Measurements from ENCODE around the gene DACT2.
A peak's percentile ranks its signal among the peaks of the same experiment; 100 is the strongest.

Gene DACT2

DNA sequence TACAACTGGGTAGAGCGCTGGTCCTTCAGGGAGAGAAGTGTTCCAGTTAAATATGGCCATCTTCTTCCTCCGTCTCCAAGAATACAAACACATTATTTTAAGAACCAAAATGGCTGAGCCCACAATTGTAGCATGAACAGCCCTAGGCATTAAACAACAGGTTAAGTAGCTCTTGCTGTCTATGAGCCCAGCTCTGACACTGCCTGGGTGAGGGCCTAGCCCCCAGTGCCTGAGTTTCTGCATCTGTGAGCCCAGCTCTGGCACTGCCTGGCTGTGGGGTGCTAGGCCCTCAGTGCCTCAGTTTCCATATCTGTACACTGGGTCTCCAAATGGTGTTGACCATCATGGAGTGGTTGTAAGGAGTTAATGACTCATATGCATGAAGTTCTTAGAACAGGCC lies 24.8 kb upstream of the DACT2 start:
- TF ChIP-seq, protein P1, sequence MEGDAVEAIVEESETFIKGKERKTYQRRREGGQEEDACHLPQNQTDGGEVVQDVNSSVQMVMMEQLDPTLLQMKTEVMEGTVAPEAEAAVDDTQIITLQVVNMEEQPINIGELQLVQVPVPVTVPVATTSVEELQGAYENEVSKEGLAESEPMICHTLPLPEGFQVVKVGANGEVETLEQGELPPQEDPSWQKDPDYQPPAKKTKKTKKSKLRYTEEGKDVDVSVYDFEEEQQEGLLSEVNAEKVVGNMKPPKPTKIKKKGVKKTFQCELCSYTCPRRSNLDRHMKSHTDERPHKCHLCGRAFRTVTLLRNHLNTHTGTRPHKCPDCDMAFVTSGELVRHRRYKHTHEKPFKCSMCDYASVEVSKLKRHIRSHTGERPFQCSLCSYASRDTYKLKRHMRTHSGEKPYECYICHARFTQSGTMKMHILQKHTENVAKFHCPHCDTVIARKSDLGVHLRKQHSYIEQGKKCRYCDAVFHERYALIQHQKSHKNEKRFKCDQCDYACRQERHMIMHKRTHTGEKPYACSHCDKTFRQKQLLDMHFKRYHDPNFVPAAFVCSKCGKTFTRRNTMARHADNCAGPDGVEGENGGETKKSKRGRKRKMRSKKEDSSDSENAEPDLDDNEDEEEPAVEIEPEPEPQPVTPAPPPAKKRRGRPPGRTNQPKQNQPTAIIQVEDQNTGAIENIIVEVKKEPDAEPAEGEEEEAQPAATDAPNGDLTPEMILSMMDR (IDR thresholded peaks at IDR 0.05; ENCODE audit: control insufficient read depth, extremely low read depth, insufficient read depth) = no peak
- no peak for DNase-seq (ENCODE audit: low read depth)
- no peak overlapping the region for H3K4me3 ChIP-seq (ENCODE audit: low read depth, low read length)

DNA sequence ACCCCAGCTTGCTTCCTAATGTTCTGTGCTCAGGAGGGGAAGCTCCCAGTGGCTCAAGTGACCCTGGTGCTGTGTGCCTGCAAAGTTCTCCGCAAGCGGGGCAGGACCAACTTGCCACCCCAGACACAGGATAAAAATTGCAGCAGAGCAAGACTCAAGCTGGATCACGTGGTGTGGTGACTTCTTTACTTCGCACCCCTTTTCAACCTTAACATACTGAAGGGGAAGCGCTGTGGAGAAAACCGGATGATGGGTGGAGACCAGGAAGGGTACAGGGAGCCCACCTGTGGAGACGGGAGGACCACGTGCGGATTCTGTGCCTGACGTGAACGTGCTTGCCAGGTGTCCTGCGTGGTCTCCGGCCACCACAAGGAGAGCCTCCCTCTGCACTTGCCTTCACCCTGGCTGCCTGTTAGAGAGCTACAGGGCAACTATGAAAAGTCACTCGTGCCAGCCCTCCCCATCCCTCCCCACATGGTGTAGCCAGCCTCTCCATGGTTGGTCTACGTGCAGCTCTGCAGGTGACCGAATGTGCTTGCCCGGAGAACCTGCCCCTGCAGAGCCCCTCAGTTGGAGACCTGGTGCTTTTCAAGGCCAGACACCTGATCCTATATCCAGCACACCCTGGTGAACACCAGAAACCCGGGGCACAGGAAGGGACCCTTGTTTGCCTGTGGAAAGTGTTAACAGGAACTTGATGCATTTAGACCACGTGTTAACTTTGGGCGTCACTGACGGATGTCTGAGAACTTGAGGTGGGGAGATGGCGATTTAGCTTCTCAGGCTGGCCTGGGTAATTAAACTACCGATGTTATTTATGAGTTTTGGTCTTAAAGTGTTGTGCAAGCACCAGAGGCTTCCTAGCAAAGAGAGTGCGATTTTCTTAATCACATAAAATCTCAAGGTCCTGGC lies 23.9 kb upstream of the DACT2 start:
- DNase-seq (ENCODE audit: low read depth) = no peak
- no peak overlapping the region for H3K4me3 ChIP-seq (ENCODE audit: low read depth, low read length)
- TF ChIP-seq, protein P1 (IDR thresholded peaks at IDR 0.05; ENCODE audit: control insufficient read depth, extremely low read depth, insufficient read depth) = no peak

DNA sequence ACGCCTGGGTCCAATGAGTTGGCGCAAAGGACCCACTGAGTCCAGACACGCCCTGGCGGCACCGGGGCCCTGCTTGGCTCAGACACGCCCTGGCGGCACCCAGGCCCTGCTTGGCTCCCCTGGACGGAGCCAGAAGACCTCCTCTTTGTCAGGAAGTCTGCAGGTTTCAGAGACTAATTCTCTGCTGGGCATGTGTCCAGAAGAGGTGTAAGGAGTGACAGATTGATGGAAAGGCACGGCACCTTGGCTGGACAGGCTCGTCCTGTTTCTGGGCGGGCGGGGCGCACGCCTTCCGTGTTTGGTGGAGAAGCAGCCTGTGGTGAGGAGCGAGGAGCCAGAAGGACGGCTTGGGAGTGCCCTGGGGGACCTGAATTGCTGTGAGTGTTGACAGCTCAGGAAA lies 23.1 kb upstream of the DACT2 start:
- DNase-seq (ENCODE audit: low read depth) = peak; percentile 49
- TF ChIP-seq, protein P1 (IDR thresholded peaks at IDR 0.05; ENCODE audit: control insufficient read depth, extremely low read depth, insufficient read depth) = no peak
- H3K4me3 ChIP-seq (ENCODE audit: low read depth, low read length) = no peak overlapping the region

DNA sequence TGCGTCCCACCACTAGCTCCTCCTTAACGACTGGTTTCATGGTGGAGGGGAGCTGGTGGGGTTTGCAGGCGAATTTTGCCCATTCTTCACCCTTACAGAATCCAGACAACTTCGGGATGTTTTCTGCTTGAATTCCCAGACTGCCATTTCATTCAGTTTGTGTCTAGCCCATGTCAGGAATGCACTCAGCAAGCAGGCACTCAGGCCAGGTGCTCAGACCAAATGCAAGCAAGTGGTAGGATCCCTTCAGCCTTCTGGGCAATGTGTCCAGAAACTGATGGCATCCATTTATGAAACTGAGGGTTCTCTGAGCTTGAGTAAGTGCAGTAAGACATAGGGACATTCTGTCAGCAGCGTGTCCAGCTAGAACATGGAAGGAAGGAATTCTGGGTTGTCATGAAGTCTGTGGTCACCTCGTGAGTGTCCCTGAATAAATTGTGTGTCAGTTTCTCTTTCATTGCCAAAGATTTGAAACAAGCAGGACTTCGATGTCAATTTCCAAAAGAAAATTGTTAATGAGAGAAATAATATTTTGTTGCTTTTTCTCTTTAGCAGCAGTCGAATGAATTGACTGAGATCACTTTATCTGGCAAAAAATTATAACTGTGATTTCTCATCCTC lies 21.8 kb upstream of the DACT2 start:
- H3K4me3 ChIP-seq (ENCODE audit: low read depth, low read length) = no peak overlapping the region
- TF ChIP-seq, protein P1 (IDR thresholded peaks at IDR 0.05; ENCODE audit: control insufficient read depth, extremely low read depth, insufficient read depth) = no peak
- no peak for DNase-seq (ENCODE audit: low read depth)

DNA sequence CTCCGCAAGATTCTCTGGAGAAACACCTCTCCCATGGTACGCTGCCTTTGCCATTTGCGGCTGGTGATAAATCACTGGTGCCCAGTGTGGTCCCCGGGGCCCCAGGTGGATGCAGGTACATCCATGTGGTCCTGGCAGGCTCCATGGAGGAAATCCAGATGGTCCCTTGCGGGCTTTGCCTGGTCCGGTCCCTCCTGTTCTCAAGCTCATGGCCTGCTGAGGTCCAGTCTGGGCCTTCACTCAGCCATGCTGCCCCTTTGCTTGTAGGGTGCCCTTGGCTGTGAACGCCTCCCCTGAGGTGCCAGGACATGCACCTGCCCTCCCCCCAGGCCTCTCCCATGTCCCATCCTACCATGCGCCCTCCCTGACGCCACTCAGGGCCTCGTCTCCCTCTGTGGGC lies 21.2 kb upstream of the DACT2 start:
- no peak overlapping the region for H3K4me3 ChIP-seq (ENCODE audit: low read depth, low read length)
- no peak for DNase-seq (ENCODE audit: low read depth)
- TF ChIP-seq, protein P1 (IDR thresholded peaks at IDR 0.05; ENCODE audit: control insufficient read depth, extremely low read depth, insufficient read depth) = no peak

DNA sequence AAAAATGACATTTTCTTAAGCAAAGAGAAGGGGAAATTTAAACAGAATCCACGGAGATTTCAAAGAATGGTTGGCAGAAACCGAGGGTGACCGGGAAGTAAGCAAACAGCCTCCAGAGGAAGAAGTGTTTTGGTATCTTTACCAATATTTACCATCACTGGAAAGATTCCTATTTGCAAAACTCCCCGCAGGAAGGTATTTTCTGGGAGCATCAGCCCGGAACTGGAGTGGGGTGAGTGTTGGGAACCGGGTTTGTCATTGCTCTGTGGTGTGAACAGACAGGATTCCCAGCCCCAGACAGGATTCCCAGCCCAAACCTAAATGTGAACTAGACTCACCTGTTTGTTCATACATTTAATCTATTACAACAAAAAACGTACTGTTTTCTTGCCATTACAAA lies 19.2 kb upstream of the DACT2 start:
- TF ChIP-seq, protein P1 (IDR thresholded peaks at IDR 0.05; ENCODE audit: control insufficient read depth, extremely low read depth, insufficient read depth) = no peak
- DNase-seq (ENCODE audit: low read depth) = no peak

More for the DNA sequence above, 19.2 kb upstream of the DACT2 start:
- no peak overlapping the region for H3K4me3 ChIP-seq (ENCODE audit: low read depth, low read length)

Measured in LNCaP clone FGC (cell line).